ENCODE measurements around the gene PLCD4.

The PLCD4 gene

DNA sequence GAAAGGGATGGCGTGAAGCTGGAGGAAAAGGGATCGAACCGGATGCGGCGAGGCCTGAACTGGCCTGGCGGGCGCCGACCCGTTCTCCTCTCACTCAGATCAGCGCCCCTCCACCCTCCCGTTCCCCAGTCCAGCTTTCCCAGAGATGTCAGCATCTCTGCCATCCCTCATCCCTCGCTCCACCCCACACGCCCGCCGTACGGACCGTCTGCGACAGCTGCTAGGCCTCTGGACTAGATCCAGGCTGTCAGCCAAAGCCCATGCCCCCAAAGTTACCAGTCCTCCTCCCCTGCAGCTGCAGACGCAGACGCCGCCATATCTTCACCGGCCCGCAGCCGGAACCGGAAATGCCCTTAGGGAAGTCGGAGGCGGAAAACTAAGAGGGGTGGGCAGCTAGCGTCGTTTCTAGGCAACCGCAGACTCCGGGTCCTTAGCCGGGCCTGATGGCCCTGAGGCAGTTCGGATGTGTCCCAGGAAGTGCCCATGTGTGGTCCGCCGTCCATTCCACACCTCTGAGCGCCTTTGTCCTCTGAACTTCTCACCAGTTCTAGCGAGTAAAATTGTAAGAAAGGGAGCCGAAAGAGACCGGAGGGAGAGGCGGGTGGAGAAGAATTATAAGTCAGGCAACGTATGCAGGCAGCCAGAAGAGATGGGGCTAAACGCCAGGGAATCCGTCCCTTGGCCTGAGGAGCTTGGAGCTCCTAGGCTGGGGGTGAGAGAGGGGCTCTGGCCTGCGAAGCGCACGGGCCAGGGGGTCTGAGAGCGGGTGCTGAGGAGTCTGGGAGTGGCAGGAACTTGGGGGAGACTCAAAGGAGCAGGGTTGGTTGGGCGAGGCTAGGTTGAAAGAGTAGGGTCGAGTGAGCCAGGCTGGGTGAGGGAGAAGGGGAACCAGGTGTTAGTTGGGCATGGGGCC lies 64.2 kb downstream of the PLCD4 start, which contains the start of the genes RNF25 and STK36:
Gene RNF25, minus strand, starts transcription at position 349 of the 913 bp plus-strand sequence. Its CDS starts 32 bp downstream, at position 317.
Gene STK36, plus strand, starts transcription at position 433 of the 913 bp plus-strand sequence. CDS start 744 bp downstream, outside the sequence.
- peak; percentile 58 for DNase-seq

DNA sequence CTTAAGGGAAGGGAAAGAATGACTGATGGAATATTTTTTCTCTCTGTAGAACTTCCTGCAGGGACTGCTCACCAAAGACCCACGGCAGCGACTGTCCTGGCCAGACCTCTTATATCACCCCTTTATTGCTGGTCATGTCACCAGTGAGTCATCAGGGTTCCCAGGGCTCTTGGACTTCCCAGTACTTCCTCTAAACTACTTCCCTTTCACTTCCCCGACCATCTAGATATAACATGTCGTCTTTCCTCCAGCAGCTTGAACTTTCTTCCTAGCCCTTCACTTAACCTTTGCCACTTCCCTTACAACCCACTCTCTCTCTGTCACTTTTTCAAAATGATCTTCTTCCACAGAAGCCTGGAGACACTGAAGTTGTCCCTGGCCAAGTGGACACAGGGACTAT lies 71.4 kb downstream of the PLCD4 start:
- no peak for DNase-seq

DNA sequence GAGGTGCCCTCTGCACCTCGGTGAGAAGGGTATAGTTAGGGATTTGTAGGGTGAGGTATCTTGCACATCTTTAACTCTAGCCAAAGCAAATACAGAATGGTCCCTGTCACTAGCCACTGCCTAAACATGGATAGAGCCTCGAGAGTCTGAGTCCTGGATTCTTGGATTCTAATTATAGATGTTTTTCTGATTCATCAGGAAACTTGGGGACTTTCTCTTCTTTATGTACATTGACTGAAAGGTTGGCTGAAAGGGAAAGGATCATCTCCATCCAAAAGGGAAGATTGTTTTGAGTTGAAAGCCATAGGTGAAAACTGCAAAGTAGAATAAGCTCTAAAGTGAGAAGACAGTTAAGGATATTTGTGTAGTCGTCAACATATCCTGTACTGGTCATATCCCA lies 72.4 kb downstream of the PLCD4 start:
- DNase-seq, result no peak
